ENCODE results near the gene COX17.

Gene COX17

DNA sequence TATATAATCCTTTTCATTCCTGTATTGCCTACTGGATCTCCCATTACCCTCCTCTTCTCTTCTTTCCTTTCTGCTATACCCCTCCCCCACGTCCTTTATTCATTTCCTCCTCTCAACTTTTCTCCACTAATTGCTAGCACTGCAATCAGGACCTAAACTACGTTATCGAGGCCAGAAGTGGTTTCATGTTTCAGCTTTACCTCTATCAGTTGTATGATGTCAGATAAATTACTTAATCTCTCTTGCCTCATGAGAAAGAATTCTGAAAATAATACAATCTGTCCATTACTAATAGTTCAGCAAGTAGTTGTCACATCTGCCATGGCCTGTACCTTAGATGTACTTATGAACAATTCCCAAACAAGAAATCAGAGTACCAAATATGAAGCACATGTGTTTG is 27.4 kb downstream of the COX17 start:
- H3K27ac ChIP-seq = no peak overlapping the region
- no peak overlapping the region for H3K4me3 ChIP-seq

DNA sequence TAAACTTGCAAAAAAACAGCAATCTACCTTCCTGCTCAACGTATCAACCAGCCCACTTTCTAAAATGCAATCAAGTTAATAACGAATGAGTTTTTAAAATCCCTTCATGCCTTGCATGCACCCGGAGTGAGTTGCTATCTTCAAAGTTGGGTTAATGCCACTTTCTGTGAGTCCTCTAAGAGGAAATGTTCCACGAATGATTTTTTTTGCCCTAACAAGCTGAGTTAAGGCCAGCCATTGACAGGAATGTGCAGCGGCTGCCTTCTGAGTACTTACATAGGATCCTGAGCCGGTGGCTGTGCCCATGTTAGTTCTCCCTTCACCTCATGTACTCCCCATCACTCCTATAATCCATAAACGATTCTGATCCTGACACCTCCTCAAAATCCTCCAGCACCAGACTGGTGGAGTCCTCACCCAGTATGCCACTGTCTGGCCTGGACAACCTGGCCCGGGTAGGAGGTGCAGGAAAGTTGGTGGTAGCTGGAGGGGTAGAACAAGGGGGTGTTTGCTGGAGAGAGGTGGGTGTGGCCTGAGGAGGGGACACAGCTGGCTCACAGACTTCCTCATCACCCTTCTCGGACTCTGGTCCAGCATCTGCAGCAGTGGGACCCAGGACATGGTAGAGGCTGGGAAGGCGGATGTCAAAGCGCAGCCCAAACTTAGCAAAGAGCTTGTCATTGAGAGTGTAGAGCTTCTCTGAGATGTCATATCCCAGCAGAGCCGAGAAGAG is 29.2 kb downstream of the COX17 start:
- H3K4me3 ChIP-seq = no peak overlapping the region

DNA sequence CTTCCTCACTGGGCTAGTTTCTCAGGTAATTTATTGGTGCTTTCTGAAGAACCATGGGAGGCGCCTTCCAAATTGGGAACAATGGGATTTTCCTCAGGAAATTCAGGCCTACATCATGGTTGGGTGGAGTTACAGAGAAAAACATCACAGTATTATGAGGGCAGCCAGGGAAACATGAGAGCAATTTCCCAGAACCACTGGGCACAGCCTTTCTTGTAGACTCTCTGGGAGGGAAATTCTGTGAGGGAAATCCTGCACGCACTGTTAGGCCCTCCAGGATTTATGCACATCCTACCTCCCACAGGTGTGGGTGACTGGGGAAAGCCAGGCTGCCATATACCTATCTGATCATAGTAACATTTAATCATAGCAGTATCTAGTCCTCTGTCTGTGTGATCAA is 30.0 kb downstream of the COX17 start:
- H3K27ac ChIP-seq = peak overlapping the region in 16 of 21 experiments; percentile 14 to 86 (median 60)

More for the DNA sequence above, 29.2 kb downstream of the COX17 start:
- peak overlapping the region in 18 of 21 experiments; percentile 14 to 86 (median 58) for H3K27ac ChIP-seq

DNA sequence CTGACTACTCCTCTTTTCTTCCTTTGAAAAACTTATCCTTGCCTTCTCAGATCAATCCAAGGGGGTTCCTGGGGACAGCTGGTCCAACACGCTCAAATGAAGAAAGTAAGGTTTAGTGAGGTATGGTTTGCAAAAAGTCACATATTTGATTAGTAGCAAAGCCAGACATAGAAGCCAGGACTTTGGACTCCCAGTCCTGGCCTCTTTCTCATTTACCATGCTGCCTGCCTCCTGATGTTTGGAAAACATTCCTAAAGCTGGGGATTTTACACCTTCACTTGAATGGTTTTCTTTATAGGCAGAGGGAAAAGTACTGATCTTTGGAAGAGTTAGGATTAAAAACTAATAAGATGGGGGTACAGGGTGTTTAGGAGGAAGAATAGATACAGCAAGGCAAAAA is 31.4 kb downstream of the COX17 start:
- H3K27ac ChIP-seq = peak overlapping the region in 6 of 21 experiments; percentile 54 to 71 (median 65)
- no peak overlapping the region for H3K4me3 ChIP-seq

More for the DNA sequence above, 30.0 kb downstream of the COX17 start:
- no peak overlapping the region for H3K4me3 ChIP-seq

DNA sequence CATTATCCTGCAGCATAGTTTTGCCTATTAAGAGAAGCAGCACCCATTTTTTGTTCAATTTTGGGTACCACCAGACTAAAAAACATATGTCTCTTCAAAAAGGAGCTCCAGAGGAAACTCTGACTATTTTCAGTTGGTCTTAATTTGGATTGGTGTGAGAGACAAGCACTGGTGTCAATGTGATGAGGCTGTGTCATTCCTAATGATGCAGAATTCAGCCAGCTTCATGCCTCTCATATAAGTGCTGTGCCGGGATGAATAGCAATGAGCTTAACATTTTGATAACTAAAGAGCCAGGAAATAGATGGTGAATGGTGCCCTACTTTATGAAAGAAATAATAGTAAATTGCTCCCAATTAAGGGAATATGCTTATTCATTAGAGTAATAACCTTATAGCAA is 32.7 kb downstream of the COX17 start:
- no peak overlapping the region for H3K4me3 ChIP-seq

DNA sequence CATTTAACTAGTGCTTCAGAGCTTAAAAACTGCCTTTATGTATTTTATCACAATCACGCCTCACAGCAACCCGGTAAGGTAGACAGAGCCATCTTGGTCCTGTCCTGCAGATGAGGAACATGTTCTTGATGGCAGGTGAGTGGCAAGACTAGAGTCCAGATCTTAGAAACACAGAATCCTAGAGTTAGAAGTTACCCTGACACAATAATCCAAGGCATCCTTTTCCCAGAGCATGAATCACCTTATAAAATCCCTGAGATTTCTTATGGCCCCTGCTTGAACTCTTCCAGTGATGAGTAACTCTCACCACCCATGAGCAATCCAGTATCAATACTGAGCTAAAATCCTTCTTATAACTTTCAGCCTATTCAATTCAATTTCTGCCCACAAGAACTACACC is 33.7 kb downstream of the COX17 start:
- H3K4me3 ChIP-seq = no peak overlapping the region
- H3K27ac ChIP-seq = peak overlapping the region in 5 of 21 experiments; percentile 25 to 63 (median 52)

More for the DNA sequence above, 32.7 kb downstream of the COX17 start:
- H3K27ac ChIP-seq = no peak overlapping the region

DNA sequence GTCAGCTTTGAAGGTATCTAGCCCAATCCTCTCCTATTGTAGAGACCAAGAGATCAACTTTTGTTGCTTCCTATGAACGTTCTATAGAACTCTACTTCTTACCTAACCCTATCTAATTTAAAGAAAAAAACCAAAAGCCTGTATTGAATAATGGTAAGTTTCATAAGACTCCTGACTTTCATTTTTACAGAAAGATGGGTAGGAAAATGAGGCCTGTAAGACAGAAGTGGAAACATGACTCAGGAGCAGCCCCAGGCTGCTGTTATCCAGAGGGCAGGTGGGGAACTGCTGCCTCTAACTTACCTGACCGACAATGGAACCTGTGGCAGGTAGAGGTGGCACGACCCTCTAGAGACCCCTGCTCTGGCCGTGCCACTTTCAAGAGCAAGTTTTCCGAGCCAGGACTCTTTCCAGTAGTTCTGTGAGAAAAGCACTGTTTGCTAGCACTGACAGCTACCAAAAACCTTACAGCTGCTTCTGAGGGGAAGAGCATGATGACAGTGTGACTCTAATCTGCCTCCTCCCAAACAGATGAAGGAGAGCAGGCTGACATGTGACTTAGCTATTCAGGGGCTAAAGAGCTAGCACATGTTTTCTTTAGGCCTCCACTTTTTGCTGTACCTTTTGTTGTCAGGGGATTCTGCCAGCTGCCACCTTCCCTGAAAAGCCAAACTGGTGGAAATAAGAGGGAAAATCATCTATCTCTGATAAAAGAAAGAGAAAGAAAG is 34.3 kb downstream of the COX17 start:
- no peak overlapping the region for H3K4me3 ChIP-seq
- peak overlapping the region in 7 of 21 experiments; percentile 7 to 63 (median 31) for H3K27ac ChIP-seq

DNA sequence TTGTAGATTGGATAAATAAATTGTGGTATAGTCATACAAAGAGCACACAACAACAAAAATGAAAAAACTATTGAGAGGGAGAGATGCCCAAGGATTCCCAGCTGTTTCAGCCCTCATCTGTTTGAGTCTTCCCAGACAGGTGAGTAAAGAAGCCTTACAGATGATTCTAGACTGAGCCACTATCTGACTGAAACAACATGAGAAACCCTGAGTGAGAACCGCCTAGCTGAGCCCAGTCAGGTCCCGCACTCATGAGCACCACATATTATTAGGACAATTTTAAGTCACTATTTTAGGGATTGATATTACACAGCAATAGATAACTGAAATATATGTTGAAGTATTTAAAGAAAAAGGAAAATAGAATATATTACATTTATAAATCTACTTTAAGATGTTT is 35.8 kb downstream of the COX17 start:
- no peak overlapping the region for H3K4me3 ChIP-seq
- no peak overlapping the region for H3K27ac ChIP-seq

DNA sequence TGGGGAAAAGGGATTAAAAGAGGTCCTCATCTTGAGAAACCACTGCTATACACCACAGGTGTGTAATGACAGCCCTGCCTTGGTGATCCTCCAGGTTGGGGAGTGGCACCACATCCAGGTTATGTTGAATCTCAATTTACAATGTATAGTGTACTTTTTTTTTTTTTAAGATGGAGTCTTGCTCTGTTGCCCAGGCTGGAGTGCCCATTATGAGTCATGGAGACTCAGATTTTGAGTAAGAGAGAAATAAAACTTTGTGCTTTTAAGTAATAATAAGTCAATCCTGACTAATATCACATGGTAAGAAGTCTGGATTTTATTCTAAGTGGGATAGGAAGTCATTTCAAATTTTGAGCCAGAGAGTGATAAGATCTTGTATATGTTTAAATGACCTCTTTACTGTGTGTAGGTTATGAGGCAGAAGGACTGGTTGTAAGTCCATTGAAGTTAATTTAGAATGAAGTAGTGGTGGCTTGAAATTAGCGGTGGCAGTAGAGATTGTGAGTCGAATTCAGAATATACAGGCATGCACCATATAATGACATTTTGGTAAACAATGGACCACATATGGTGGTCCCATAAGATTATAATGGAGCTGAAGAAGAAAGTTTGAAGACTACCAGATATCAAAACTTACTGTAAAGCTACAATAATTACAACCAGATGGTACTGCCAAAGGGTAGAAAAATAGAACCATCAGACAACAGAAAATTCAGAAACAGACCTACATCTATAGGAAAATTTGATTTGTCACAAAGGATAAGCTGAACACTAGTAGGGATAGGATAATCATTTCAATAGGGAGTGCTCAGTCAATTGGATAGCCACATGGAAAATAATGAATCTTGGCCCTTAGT is 37.5 kb downstream of the COX17 start:
- peak overlapping the region in 18 of 21 experiments; percentile 41 to 89 (median 82) for H3K27ac ChIP-seq

DNA sequence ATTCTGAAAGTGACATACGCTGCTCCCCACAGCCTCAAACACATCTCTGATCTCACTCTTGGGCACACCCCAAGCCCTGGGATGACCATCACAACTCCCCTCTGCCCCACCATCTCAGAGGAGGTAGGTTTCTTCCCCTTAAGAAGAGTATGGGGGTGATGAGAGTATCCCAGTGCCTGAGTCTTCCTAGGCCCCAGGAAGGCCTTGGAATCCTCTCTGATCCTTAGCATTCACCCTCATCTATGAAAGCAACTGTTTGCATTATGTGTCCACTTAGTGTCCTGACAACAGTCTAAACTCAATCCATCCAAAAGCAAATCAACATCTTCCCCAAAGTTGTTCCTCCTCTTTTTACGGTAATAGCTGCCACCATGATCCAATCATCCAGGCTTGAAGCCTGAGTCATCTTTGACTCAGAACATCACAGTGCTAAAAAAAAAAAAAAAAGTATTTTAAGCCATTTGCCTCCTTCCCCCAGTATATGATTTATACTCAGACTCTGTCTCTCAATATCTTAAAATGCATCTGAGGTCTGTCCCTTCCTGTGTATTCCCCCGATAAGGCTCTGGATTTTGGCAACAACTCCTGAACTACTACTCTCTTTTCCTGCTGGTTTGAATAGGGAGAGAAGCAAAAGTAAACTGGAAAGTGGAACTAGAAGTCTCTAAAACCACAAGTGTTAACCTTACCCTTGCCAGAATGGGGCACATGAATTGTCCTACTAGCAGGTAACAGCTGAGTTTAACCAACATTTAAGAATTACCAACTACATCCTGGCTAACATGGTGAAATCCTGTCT is 39.3 kb downstream of the COX17 start:
- H3K4me3 ChIP-seq = no peak overlapping the region
- peak overlapping the region; percentile 12 to 89 (median 81) for H3K27ac ChIP-seq

More for the DNA sequence above, 37.5 kb downstream of the COX17 start:
- H3K4me3 ChIP-seq = no peak overlapping the region

DNA sequence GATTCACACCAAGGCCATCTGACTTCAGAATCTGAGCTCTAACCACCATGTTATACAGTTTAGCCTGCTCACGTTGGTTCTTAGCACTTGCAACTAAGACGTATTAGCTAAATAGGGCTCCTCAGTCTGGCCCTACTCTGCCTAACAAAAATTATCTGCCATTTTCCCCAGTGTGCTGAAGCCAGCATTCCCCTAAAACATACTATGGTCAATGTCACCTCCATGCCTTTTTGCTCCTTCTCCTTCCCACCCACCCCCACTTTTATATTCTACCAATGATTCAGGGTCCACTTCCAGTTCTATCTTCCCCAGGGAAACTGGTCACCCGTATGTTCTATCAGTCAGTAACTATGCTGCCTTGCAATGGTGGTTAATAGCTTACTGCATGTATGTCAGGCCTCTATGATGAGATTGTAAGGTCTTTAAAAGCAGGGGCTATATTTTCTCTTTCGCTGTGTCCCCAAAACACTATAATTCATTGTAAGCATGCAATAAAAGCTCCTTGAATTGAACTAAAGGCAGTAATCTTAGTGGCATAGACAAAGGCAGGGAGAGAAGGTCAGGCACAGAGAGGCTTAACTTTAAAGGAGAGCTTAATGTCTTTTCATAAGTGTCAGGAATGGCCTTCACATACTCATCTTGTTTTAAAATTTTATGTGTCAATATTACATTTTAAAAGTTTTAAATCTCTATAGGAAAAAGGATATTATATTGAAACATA is 40.2 kb downstream of the COX17 start:
- peak overlapping the region; percentile 12 to 89 (median 77) for H3K27ac ChIP-seq
- no peak overlapping the region for H3K4me3 ChIP-seq

DNA sequence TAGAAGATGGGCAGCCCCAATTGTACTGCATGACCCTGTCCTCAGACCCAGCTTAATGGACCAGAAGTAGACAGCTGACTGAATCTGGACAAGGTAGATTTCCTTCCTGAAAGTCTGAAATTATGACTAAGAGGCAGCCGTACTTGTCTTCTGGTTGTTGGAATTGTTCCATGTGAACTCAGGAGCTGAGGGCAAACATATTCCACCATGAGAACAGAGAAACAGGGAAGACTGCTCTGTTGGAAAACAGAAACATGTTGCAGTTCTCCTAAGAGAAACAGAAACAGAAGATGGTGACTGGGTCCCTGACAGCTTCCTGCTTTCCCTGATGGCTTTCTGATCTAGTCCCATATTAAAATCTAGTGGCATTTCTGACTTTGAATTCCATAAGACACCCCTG is 41.0 kb downstream of the COX17 start:
- H3K4me3 ChIP-seq = no peak overlapping the region
- H3K27ac ChIP-seq = peak overlapping the region in 15 of 21 experiments; percentile 13 to 89 (median 84)

DNA sequence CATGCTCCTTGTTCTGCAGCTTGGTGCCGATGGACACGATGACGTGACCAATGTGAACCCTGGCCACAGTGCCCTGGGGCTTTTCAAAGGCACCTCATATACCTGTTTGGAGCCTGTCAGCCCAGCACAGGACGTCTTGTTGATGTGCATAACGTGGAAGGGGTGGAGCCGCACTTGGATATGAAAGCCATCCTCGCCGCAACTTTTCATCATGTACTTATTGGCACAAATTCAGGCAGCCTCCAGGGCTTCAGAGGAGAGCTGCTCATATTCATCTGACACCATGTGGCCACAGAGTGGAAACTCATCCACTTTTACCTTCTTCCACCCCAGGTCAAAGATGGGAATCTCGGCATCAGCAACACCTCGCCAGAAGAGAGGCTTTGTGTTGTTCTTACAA is 41.5 kb downstream of the COX17 start:
- Histone ChIP-seq H3K27ac (peak overlapping the region in 8 of 21 experiments; percentile 13 to 87 (median 84)), H3K4me3 (no peak overlapping the region)

DNA sequence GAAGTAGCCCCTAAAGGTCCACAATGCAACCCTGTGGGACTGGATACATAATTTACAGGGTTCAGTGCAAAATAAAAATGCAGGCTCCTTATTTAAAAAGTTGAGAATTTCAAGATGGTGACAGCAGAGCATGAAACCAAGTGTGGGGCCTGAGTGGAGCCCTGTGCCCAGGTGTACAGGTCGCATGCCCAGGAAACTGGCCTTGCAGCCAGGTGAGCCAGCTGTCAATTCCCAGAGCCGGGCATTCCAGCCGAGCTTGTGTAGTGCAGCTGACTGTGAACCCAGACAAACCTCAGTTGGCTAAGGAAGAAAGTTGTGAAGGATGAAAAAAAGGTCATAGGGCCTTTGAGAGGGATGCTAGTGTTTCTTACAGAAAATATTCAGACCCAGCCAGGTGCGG is 44.4 kb downstream of the COX17 start:
- H3K4me3 ChIP-seq = no peak overlapping the region
- H3K27ac ChIP-seq = no peak overlapping the region

DNA sequence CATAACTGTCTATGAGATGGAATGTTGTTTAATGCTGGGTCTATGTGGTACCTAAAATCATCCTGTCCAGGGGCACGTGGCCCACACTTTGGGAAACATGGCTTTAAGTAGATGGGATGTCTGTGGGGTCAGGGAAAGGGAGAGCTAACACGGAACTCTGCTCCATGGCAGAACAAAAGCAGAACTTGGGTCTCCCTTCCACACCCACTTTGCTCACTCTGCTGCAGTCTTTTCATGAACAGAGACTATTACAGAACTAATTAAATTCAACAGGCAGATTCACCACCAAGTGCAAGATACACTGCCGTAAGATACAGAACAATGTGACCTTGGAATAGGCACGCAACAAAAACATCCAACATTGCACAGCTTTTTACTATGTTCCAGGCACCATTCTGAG is 45.0 kb downstream of the COX17 start:
- Histone ChIP-seq H3K27ac (peak overlapping the region in 2 of 21 experiments; percentile 8 to 73), H3K4me3 (no peak overlapping the region)

DNA sequence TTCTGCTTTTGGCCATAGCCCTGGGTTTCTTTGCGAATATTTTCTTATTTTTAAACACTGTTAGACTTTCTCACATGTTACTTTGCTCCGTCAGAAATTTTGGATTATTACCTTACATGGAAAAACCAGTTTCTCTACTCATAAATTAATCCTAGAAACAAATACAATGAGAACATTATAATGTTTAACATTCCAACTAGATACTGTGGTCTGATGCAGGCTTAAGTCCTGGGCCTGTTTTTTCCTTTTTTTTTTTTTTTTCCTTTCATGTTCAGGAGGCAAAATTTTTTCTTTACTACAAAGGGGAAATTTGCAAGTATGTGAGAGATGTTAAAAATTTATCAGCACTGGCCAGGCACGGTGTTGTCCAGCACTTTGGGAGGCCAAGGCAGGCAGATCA is 45.7 kb downstream of the COX17 start:
- H3K4me3 ChIP-seq = no peak overlapping the region

DNA sequence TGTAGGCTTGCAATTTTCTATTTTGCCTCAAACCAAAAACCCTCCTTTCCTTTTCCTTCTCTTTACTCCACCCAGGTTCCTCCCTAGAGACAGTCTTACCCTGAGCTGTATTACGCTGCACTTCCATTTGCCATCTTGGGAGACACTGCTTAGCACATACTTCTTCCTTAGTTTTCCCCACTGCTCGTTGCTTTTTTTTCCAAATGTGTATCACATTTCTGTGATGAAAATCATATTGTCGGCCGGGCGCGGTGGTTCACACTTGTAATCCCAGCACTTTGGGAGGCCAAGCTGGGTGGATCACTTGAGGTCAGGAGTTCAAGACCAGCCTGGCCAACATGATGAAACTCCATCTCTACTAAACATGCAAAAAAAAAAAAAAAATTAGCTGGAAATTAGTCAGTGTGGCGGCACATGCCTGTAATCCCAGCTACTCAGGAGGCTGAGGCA is 46.3 kb downstream of the COX17 start:
- no peak overlapping the region for H3K4me3 ChIP-seq
- H3K27ac ChIP-seq = peak overlapping the region in 8 of 21 experiments; percentile 6 to 73 (median 62)

More for the DNA sequence above, 45.7 kb downstream of the COX17 start:
- H3K27ac ChIP-seq = peak overlapping the region in 5 of 21 experiments; percentile 17 to 73 (median 67)

DNA sequence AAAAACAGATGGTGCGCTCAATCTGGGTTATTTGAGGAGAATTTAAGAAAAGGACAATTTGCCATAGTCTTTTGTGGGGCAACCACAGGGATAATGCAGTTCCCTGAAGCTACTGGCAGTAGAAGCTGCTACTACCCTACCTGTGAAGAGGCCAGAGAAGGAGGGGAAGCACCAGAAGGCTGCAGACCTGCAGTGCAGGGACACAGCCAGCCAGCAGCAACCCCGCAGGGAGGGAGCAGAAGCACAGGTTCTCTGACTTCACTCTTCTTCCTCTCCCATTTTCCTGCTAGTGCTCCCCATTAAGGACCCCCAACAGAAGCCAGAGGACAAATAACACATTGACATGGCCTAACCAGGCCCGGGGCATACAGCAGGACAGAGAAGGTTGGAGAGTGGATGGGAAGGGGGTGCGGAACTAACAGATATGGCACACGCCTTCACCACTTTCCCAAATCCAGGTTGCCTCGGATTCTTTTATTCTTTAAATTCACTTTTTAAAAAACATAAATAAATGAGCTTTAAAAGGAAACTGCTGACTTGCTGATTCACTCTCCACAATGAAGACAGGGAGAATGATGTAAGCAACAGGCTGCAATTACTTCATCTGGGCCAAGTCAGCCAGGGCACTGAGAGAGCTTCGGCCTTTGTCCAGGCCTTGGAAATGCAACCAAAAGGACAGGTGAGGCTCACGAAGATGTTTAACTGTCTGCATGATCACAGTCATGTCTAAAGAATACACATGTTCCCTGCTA is 46.9 kb downstream of the COX17 start:
- H3K27ac ChIP-seq = peak overlapping the region in 9 of 21 experiments; percentile 17 to 73 (median 57)
- no peak overlapping the region for H3K4me3 ChIP-seq
